Measurements from ENCODE around the gene CLCA4. TPM values are rescaled to one million over a fixed set of nuclear protein-coding genes. Genes with fewer than 3 reads are reported as not detected.
A peak's percentile ranks its signal among the peaks of the same experiment; 100 is the strongest.
"Not testable (repeated sequence)": the region's sequence is repeated elsewhere in the genome, so short reads cannot be mapped to it uniquely, and the experiment has no call there.

The CLCA4 gene, protein sequence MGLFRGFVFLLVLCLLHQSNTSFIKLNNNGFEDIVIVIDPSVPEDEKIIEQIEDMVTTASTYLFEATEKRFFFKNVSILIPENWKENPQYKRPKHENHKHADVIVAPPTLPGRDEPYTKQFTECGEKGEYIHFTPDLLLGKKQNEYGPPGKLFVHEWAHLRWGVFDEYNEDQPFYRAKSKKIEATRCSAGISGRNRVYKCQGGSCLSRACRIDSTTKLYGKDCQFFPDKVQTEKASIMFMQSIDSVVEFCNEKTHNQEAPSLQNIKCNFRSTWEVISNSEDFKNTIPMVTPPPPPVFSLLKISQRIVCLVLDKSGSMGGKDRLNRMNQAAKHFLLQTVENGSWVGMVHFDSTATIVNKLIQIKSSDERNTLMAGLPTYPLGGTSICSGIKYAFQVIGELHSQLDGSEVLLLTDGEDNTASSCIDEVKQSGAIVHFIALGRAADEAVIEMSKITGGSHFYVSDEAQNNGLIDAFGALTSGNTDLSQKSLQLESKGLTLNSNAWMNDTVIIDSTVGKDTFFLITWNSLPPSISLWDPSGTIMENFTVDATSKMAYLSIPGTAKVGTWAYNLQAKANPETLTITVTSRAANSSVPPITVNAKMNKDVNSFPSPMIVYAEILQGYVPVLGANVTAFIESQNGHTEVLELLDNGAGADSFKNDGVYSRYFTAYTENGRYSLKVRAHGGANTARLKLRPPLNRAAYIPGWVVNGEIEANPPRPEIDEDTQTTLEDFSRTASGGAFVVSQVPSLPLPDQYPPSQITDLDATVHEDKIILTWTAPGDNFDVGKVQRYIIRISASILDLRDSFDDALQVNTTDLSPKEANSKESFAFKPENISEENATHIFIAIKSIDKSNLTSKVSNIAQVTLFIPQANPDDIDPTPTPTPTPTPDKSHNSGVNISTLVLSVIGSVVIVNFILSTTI
- total RNA-seq (under 1 TPM in 3 of 7 donors, not detected in 4; 0.12 to 0.23 (median 0.22) TPM), polyA plus RNA-seq (not detected)
- long read RNA-seq, donor 1, result 0 reads
- long read RNA-seq, donor 2, result 0 reads
- long read RNA-seq, donor 3, result 0 reads

GRCh38 chr1:86546787-86547221, at the start of gene CLCA4:
CLCA4 (plus strand) TSS chr1:86547078; CDS start chr1:86547120, 42 bp downstream.
- intact Hi-C loops (cut with DNase I), result no loop called here
- no peaks in the 10 kb centered on the region for H3K4me1 ChIP-seq (ENCODE audit: insufficient read depth)
- 37 to 55% (median 43%) methylated on average over 2 of the region's 2 CpGs for WGBS, 3 donors
- TF ChIP-seq POLR2A (IDR thresholded peaks at IDR 0.05) (no peak), EP300 (IDR thresholded peaks at IDR 0.05) (no peak)
- TF ChIP-seq, protein P1, sequence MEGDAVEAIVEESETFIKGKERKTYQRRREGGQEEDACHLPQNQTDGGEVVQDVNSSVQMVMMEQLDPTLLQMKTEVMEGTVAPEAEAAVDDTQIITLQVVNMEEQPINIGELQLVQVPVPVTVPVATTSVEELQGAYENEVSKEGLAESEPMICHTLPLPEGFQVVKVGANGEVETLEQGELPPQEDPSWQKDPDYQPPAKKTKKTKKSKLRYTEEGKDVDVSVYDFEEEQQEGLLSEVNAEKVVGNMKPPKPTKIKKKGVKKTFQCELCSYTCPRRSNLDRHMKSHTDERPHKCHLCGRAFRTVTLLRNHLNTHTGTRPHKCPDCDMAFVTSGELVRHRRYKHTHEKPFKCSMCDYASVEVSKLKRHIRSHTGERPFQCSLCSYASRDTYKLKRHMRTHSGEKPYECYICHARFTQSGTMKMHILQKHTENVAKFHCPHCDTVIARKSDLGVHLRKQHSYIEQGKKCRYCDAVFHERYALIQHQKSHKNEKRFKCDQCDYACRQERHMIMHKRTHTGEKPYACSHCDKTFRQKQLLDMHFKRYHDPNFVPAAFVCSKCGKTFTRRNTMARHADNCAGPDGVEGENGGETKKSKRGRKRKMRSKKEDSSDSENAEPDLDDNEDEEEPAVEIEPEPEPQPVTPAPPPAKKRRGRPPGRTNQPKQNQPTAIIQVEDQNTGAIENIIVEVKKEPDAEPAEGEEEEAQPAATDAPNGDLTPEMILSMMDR (IDR thresholded peaks at IDR 0.05), result no peak
- H3K9me3 ChIP-seq, result no peaks in the 10 kb centered on the region
- no peaks in the 10 kb centered on the region for H3K36me3 ChIP-seq
- DNase-seq, result no peak
- no peak within 1 kb of the TSS for H3K4me3 ChIP-seq
- H3K27ac ChIP-seq, result no peak within 1 kb of the TSS
- H3K27me3 ChIP-seq, result no peaks in the 10 kb centered on the region

DNA sequence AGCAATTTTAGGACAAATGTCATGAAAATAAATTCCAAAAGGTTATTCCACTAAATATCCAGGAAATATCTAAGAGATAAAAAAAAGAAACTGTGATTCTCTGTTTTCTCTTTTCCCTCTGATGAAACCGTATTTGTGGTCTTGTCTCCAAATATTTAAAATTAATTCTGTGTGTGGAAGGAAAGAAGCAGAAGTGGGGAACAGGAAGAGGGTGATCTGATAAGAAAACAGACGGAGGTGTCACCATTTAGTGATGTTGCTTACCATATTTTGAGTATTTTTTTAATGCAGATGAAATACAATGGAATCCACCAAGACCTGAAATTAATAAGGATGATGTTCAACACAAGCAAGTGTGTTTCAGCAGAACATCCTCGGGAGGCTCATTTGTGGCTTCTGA, 48.6 kb upstream of the CLCA4 start:
- Histone ChIP-seq H3K27me3 (no peaks in the 10 kb centered on the region), H3K27ac (no peak overlapping the region), H3K4me3 (no peak overlapping the region), H3K36me3 (no peaks in the 10 kb centered on the region), H3K4me1 (ENCODE audit: insufficient read depth) (no peaks in the 10 kb centered on the region), H3K9me3 (no peaks in the 10 kb centered on the region)
- DNase-seq, result no peak
- TF ChIP-seq POLR2A (IDR thresholded peaks at IDR 0.05), result no peak
- TF ChIP-seq EP300 (IDR thresholded peaks at IDR 0.05), result no peak
- TF ChIP-seq, protein P1 (IDR thresholded peaks at IDR 0.05), result no peak
- 76 to 81% (median 79%) methylated on average over 3 of the region's 3 CpGs for WGBS, 3 donors
- intact Hi-C loops (cut with DNase I), result no loop called here

DNA sequence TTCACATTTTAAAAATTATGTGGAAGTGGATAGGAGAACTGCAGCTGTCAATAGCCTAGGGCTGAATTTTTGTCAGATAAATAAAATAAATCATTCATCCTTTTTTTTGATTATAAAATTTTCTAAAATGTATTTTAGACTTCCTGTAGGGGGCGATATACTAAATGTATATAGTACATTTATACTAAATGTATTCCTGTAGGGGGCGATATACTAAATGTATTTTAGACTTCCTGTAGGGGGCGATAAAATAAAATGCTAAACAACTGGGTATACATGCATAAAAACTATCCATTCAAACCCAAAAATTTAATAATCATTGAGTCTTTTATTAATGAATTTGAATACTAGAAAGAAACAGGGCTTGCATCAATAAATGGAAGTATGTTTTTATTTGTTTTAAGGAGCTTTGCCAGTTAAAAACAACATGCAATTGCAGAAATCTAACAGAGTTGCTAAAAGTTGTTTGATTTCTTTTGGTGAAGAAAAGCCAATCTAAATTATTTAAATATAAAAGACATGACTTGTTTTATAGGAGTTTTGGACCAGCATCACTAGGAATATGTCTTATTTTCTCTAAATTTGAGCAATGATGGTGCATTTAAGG, 46.8 kb upstream of the CLCA4 start:
- Histone ChIP-seq H3K4me1 (ENCODE audit: insufficient read depth) (no peaks in the 10 kb centered on the region), H3K9me3 (no peaks in the 10 kb centered on the region), H3K27me3 (no peaks in the 10 kb centered on the region), H3K27ac (no peak overlapping the region), H3K4me3 (no peak overlapping the region), H3K36me3 (no peaks in the 10 kb centered on the region)
- TF ChIP-seq, protein P1 (IDR thresholded peaks at IDR 0.05), result peak in 2 of 3 donors; percentile 21 to 27
- TF ChIP-seq POLR2A (IDR thresholded peaks at IDR 0.05) (no peak), EP300 (IDR thresholded peaks at IDR 0.05) (no peak)
- DNase-seq, result no peak
- intact Hi-C loops (cut with DNase I), result no loop called here
- WGBS, 3 donors, result 28 to 31% (median 29%) methylated on average over 3 of the region's 3 CpGs

DNA sequence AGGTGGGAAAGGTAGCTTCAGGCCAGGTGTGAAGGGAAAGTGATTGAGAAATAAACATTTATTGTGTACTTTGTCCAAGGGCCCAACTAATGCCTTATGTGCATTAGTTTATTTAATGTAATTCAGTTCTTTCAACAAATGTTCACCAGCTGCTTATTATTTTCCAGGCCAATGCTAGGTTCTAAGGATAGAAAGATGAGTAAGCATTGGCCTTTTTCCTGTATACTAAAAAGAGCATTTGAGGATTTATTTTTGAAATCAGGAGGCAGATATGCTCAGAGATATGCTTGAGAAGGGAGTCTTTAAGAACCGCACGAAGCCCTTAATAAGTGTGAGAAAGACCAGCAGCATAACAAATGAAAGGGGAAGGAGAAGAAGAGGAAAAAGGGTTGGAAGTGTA, 46.2 kb upstream of the CLCA4 start:
- no peak overlapping the region for H3K27ac ChIP-seq
- TF ChIP-seq, protein P1 (IDR thresholded peaks at IDR 0.05), result no peak
- TF ChIP-seq EP300 (IDR thresholded peaks at IDR 0.05) (no peak), POLR2A (IDR thresholded peaks at IDR 0.05) (no peak)
- H3K4me3 ChIP-seq, result no peak overlapping the region
- no peaks in the 10 kb centered on the region for H3K4me1 ChIP-seq (ENCODE audit: insufficient read depth)
- H3K9me3 ChIP-seq, result no peaks in the 10 kb centered on the region
- no peak for DNase-seq
- no peaks in the 10 kb centered on the region for H3K36me3 ChIP-seq
- intact Hi-C loops (cut with DNase I), result no loop called here
- no peaks in the 10 kb centered on the region for H3K27me3 ChIP-seq
- 53 to 65% (median 64%) methylated on average over 2 of the region's 2 CpGs for WGBS, 3 donors

- intact Hi-C loops (cut with DNase I), result not testable (repeated sequence)
- 65 to 75% (median 74%) methylated on average over 16 of the region's 16 CpGs for WGBS, 3 donors
These were observed 44.7 kb upstream of the CLCA4 start for GRCh38 chr1:86502125-86502646.

More at GRCh38 chr1:86502125-86502646, 44.7 kb upstream of the CLCA4 start:
- peak in 1 of 5 donors; percentile 34 for DNase-seq
- H3K27ac ChIP-seq, result peak overlapping the region in 1 of 2 donors; percentile 73
- H3K9me3 ChIP-seq; H3K36me3 ChIP-seq; H3K4me3 ChIP-seq; H3K27me3 ChIP-seq; H3K4me1 ChIP-seq (ENCODE audit: insufficient read depth): not testable (repeated sequence)

All from ovary (tissue), 10 donors.